Retinal pigment epithelial cell (primary cell): ENCODE results near the gene PANK1.

Source experiments
- DNase-seq: peaks from one replicate; pipeline ENCODE4 v3.0.0-alpha.2; 2010; ENCODE audit warnings: low read depth
- H3K4me3 ChIP-seq: 2 replicates; pipeline ENCODE4 v1.5.1; 2011; ENCODE audit warnings: mild to moderate bottlenecking, low read length, control low read depth, moderate library complexity
- TF ChIP-seq, protein P1 (sequence below): conservative IDR thresholded peaks from 2 replicates; pipeline ENCODE4 v1.5.1; 2011; ENCODE audit warnings: low read depth, low read length, control low read depth, inconsistent platforms

Gene PANK1

DNA sequence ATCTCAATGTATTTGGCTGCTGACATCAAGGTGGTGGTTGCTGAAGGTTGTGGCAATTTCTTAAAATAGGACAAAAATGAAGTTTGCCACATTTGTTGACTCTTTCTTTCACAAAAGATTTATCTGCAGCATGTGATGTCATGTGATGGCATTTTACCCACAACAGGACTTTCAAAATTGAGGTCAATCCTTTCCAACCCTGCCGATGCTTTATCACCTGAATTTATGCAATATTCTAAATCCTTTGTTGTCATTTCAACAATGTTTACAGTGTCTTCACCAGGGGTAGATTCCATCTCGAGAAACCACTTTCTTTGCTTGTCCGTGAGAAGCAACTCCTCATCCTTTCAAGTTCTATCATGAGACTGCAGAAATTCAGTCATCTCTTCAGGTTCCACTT lies 69.0 kb downstream of the PANK1 start:
- no peak for DNase-seq
- no peak overlapping the region for H3K4me3 ChIP-seq
- TF ChIP-seq, protein P1, sequence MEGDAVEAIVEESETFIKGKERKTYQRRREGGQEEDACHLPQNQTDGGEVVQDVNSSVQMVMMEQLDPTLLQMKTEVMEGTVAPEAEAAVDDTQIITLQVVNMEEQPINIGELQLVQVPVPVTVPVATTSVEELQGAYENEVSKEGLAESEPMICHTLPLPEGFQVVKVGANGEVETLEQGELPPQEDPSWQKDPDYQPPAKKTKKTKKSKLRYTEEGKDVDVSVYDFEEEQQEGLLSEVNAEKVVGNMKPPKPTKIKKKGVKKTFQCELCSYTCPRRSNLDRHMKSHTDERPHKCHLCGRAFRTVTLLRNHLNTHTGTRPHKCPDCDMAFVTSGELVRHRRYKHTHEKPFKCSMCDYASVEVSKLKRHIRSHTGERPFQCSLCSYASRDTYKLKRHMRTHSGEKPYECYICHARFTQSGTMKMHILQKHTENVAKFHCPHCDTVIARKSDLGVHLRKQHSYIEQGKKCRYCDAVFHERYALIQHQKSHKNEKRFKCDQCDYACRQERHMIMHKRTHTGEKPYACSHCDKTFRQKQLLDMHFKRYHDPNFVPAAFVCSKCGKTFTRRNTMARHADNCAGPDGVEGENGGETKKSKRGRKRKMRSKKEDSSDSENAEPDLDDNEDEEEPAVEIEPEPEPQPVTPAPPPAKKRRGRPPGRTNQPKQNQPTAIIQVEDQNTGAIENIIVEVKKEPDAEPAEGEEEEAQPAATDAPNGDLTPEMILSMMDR, result no peak

DNA sequence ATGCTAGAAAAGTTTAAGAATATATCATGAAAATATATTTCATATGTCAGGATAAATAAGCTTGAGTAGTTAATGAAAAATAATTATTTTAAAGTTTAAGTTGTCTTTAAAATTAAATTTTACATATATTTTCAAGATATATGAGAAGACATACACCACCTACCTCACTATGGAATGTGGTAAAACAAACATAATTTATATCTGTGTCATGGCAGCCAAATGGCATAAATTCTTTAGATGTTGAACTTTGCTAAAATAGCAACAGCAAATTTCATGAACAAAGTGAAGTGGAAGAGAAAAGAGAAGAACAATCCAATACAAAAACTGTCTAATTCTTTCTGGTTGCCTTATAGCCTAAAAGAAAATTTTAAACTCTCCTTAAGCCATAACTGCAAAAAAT lies 70.0 kb downstream of the PANK1 start:
- DNase-seq, result no peak
- TF ChIP-seq, protein P1, result no peak
- no peak overlapping the region for H3K4me3 ChIP-seq

DNA sequence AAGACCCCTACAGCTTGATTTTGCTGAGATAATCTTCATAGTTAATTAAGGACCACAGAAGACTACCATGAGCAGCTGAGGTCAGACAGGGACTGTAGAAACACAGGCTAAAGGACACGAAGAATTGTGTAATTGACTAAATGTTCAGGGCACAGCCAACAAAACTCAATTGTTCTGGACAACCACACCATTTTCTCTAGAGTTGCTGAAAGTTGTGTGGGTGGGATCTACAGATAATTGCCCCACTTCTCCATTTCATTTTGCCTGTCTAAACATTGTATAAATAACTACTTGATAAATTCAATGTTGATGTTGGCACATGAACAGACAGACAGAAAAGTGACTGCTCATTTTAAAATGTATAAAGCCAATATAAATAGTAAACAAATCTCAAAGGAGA lies 70.7 kb downstream of the PANK1 start:
- no peak for DNase-seq
- H3K4me3 ChIP-seq, result no peak overlapping the region
- TF ChIP-seq, protein P1, result no peak

DNA sequence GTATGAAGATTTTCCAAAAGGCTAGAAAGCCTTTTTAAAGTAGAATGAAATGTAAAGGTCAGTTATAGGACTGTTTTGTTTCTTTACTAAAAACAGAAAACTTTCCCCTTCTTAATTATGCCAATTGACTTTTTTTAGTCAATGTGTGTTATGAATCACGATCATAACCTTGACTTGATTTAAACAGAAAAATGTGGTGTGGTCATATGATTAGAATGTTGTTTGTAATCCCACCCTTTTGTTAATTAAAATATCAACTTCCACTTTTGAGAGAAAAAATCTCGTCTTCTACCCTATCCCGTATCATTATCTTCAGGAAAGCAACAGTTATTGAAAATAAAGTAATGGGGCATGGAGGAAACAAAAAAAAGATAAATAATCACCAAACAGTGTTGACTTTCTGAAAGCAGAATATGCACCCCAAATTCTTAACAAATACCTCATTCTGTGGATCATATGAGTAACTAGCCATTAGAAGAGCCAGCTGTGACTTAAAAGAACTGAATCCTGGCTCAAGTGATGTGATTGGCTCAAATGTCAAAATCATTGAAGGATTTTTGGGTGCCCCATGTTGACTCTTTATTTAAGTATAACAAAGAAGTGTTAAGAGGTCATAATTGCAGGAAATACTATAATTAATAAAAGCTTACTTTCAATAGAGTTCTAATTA lies 77.3 kb downstream of the PANK1 start:
- H3K4me3 ChIP-seq, result no peak overlapping the region
- TF ChIP-seq, protein P1, result no peak
- no peak for DNase-seq

DNA sequence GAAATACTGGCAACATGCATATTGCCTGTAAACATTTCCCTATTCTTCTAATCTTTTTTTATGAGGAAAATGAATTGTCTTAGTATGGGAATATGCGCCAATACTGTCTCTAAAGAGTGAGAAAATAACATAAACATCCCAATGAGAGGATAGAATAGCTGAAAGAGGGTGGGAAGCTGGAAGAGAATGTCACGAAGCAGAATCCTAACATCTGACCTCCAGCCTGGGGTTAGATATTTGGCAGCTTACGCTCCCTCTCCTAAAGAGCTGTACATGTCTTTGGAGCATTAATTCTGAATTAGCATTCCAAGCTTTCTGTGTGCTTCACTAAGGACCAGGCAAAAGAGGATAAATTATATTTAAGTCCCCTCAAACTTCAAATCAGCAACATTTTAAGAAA lies 78.0 kb downstream of the PANK1 start:
- no peak for DNase-seq
- TF ChIP-seq, protein P1, result no peak
- H3K4me3 ChIP-seq, result no peak overlapping the region

DNA sequence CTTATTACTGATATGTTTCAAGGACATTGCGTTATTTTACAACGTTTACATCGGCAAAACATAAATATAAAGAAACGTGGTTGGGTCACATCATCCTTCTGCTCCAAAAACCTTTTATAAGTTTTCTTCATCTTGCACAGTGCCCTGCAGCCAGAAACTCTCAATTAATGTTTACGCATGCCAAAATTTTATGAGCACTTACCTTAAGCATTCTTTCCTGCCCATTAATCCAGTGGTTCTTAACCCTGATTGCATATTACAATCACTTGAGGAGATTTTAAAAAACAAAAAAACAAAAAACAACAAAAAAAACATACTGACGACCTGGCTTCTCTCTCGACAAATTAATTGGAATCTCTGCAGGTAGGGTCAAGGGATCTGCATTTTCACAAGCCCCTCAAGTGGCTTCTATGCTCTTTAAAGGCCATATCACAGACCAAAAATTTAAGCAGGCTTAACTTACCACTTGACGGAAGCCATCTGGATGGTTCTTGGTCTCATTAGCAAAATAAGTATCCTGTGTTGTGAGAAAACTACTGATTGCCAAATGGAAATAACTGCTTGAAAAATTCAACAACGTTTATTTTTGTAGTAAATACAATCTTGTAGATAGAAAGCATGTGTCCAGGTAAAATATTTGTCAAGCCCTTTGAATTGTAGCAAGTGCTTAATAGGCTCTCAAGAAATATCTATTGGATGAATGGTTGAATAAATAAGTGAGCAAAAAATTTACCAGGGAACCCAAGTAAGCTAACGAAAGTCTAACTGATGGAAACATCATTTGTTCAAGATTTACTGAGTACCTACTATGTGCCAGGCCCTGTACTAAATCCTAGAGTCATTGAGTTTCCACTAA lies 78.7 kb downstream of the PANK1 start:
- DNase-seq, result no peak
- TF ChIP-seq, protein P1, result no peak
- H3K4me3 ChIP-seq, result no peak overlapping the region

DNA sequence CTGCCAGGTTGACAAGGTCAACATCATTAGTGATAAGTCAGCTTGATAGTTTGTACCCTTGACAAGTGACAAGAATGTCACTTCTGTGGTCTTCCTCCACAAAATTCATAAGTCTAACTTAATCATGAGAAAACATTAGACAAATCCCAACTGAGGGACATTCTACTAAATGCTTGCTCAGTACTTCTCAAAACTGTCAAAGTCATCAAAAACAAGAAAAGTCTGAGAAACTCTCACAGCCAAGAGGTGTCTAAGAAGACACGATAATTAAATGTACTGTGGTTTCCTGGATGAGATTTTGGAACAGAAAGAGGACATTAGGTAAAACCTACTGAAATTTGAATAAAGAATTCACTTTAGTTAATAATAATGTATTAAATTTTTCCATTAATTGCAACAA lies 79.9 kb downstream of the PANK1 start:
- DNase-seq, result no peak
- TF ChIP-seq, protein P1, result no peak
- H3K4me3 ChIP-seq, result no peak overlapping the region
